Gastrocnemius medialis (tissue), 4 donors: ENCODE data around the gene TECPR2.

Source experiments
- CTCF ChIP-seq, 5 experiments: fragments of 450-650 bp in 3 of 5; fragments of 200-600 bp in 2 of 5; sonication (generic) in 2 of 5; IDR thresholded peaks in 4 of 5; conservative IDR thresholded peaks in 1 of 5; 1 replicate in 4 of 5; 2 replicates in 1 of 5; pipeline ENCODE4 v1.5.1; 2016 to 2019; ENCODE audit warnings: antibody characterized with exemption in 5 of 5, mild to moderate bottlenecking in 3 of 5, moderate library complexity in 3 of 5
- POLR2A ChIP-seq, 2 donors: fragments of 450-650 bp; IDR thresholded peaks; one replicate each; pipeline ENCODE4 v1.6.1; 2017; ENCODE audit warnings: antibody characterized with exemption in 2 of 2, mild to moderate bottlenecking in 2 of 2, moderate library complexity in 2 of 2

- TF ChIP-seq CTCF (IDR thresholded peaks at IDR 0.05 in 4 of 5, conservative IDR thresholded peaks at IDR 0.05 in 1 of 5) (peak in 2 of 5 experiments; percentile 26 to 27), POLR2A (IDR thresholded peaks at IDR 0.05) (peak in 1 of 2 donors; percentile 11)
Observed at GRCh38 chr14:102501751-102502315, 139.1 kb downstream of the TECPR2 start.
